Activated naive CD8-positive, alpha-beta T cell treated with anti-CD3 and anti-CD28 coated beads for 36 hours (primary cell): ENCODE data around the gene ZNF804A. TPM values are rescaled to one million over a fixed set of nuclear protein-coding genes. Genes with fewer than 3 reads are reported as not detected.
"Not testable (repeated sequence)": the region's sequence is repeated elsewhere in the genome, so short reads cannot be mapped to it uniquely, and the experiment has no call there.

Experiments
- DNase-seq: peaks from one replicate; pipeline ENCODE4 v3.0.0; 2021
- H3K27ac Mint-ChIP-seq: one replicate; pipeline ENCODE4 v1.8.0; 2022; ENCODE audit warnings: mild to moderate bottlenecking, moderate library complexity, mixed read lengths
- H3K27me3 Mint-ChIP-seq: one replicate; pipeline ENCODE4 v1.8.0; 2022; ENCODE audit warnings: mild to moderate bottlenecking, mixed read lengths
- H3K36me3 Mint-ChIP-seq: one replicate; pipeline ENCODE4 v1.8.0; 2021; ENCODE audit warnings: mild to moderate bottlenecking, mixed read lengths
- H3K4me1 Mint-ChIP-seq: one replicate; pipeline ENCODE4 v1.8.0; 2021; ENCODE audit warnings: mixed read lengths
- H3K4me3 Mint-ChIP-seq: one replicate; pipeline ENCODE4 v1.8.0; 2022; ENCODE audit warnings: mild to moderate bottlenecking, moderate library complexity, mixed read lengths
- H3K9me3 Mint-ChIP-seq: one replicate; pipeline ENCODE4 v1.8.0; 2022; ENCODE audit warnings: mixed read lengths
- total RNA-seq, 2 experiments: library from RNA; stranded (reverse); gene quantifications; one replicate each; pipeline ENCODE4 v1.2.3, GENCODE V29; 2021

ZNF804A gene
- total RNA-seq, 2 experiments from 2014 or later, result not detected

DNA sequence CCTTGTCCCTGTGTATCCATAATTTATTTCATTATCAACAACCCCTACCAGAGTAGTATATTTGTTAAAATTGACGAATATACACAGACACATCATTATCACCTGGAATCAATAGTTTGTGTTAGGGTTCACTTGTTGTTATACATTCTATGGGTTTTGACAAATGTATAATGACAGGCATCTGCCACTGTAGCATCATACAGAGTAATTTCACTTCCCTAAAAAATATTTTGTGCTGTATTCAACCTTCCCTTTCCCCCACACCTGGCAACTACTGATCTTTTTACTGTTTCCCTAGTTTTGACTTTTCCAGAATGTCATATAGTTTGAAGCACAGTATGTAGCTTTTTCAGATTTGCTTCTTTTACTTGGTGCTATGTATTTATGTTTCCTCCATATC lies 132.0 kb downstream of the ZNF804A start:
- H3K27me3 Mint-ChIP-seq, result no peaks in the 10 kb centered on the region
- H3K4me3 Mint-ChIP-seq, result no peak overlapping the region
- no peaks in the 10 kb centered on the region for H3K4me1 Mint-ChIP-seq
- H3K9me3 Mint-ChIP-seq, result peaks cover 1% of the 10 kb centered on the region
- H3K36me3 Mint-ChIP-seq, result no peaks in the 10 kb centered on the region
- DNase-seq, result no peak
- no peak overlapping the region for H3K27ac Mint-ChIP-seq

DNA sequence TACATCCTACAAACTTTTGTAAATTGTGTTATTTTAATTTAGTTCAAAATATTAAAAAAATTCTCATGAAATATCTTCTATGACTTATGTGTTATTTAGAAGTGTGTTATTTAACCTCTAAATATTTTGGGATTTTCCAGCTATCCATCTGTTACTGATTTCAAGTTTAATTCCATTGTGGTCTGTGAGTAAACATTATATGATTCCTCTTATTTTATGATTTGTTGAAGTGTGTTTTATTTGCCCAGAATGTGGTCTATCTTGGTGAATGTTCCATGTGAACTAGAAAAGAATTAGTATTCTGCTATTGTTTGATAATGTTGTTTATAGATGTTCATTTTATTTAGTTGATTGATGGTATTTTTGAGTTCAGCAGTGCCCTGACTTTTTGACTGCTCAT lies 136.0 kb downstream of the ZNF804A start:
- no peak overlapping the region for H3K27ac Mint-ChIP-seq
- no peaks in the 10 kb centered on the region for H3K27me3 Mint-ChIP-seq
- no peak overlapping the region for H3K4me3 Mint-ChIP-seq
- H3K4me1 Mint-ChIP-seq, result no peaks in the 10 kb centered on the region
- DNase-seq, result no peak
- H3K36me3 Mint-ChIP-seq, result no peaks in the 10 kb centered on the region
- H3K9me3 Mint-ChIP-seq, result peaks cover 1% of the 10 kb centered on the region

DNA sequence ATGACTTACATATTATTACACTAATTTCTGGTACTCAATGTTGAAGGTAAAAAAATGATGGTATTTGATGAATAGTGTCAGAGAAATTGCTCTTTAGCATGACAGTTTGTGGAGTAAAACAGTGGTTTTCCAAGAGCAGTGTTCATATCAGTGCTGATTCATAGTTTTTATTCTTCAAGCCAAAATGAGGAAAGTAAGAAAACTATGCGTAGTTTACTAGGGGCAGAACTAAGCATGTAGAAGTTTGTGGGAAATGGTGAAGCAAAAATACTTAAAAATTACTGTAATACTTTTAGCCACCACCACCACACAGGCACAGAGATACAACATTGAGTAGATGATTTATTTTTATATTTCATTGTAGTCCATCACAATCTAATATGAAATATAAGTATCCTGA lies 137.3 kb downstream of the ZNF804A start:
- Mint-ChIP-seq H3K36me3 (no peaks in the 10 kb centered on the region), H3K27me3 (no peaks in the 10 kb centered on the region), H3K4me1 (no peaks in the 10 kb centered on the region)

DNA sequence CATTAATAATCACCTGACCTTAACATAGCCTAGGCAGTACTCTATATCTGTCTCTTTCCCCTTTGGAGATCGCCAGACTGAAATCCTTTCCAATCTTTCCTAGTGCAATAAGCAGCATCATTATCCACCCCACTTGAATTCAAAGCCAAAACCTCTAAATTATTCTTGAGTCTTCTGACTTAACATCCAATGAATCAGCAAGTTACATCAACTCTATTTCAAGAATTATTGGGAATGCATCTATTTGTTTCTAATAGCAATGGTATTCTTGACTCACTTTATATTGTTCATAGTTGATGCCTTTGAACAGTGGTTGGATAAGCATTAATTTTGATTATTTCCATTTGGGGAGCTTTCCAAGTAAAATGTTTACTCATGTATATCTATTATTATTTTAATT lies 144.8 kb downstream of the ZNF804A start:
- no peaks in the 10 kb centered on the region for H3K36me3 Mint-ChIP-seq
- H3K9me3 Mint-ChIP-seq, result peaks cover 1% of the 10 kb centered on the region
- H3K4me3 Mint-ChIP-seq, result no peak overlapping the region
- H3K4me1 Mint-ChIP-seq, result no peaks in the 10 kb centered on the region
- no peak for DNase-seq
- no peak overlapping the region for H3K27ac Mint-ChIP-seq
- H3K27me3 Mint-ChIP-seq, result no peaks in the 10 kb centered on the region

More for the DNA sequence above, 137.3 kb downstream of the ZNF804A start:
- Mint-ChIP-seq H3K9me3 (peaks cover 1% of the 10 kb centered on the region), H3K27ac (no peak overlapping the region), H3K4me3 (no peak overlapping the region)
- DNase-seq, result no peak

DNA sequence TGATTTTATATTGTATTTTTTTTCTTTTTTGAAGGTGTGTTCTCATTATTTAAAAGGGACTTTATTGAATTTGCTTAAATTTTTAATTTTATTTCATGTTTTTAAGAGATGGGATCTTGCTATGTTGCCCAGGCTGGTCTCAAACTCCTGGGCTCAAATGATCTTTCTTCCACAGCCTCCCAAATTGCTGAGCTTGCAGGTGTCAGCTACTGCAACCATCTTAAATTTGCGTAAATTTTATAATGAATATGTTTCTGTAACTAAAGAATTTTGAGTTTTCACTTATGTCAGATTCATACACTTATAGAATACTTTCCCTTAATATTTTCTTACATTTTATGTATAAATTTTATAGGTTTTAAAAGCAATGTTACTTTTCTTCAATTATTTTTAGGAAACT lies 157.8 kb downstream of the ZNF804A start:
- Mint-ChIP-seq H3K4me3 (no peak overlapping the region), H3K36me3 (no peaks in the 10 kb centered on the region), H3K4me1 (no peaks in the 10 kb centered on the region), H3K27ac (no peak overlapping the region), H3K27me3 (no peaks in the 10 kb centered on the region), H3K9me3 (peaks cover 5% of the 10 kb centered on the region)
- no peak for DNase-seq

DNA sequence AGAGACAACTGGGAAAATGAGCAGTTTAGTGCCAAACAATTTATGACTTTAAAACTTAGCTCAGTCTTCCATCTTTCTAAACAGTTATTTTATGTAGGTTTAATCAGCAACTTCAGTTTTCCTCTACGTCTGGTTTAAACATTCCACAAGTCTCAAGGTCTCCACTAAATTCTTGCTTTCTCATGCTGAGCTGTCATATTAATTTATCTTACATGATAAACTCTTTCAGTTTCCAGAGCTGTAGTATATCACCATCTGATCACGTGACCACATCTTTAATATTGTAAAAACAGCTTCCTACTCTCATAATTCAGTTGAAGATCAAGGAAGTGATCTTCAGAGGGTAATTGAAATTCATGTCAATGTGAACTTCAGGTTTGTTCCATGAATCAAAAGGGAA lies 158.6 kb downstream of the ZNF804A start:
- Mint-ChIP-seq H3K4me1 (no peaks in the 10 kb centered on the region), H3K36me3 (no peaks in the 10 kb centered on the region), H3K4me3 (no peak overlapping the region), H3K27ac (no peak overlapping the region), H3K27me3 (no peaks in the 10 kb centered on the region), H3K9me3 (peaks cover 5% of the 10 kb centered on the region)
- DNase-seq, result no peak

DNA sequence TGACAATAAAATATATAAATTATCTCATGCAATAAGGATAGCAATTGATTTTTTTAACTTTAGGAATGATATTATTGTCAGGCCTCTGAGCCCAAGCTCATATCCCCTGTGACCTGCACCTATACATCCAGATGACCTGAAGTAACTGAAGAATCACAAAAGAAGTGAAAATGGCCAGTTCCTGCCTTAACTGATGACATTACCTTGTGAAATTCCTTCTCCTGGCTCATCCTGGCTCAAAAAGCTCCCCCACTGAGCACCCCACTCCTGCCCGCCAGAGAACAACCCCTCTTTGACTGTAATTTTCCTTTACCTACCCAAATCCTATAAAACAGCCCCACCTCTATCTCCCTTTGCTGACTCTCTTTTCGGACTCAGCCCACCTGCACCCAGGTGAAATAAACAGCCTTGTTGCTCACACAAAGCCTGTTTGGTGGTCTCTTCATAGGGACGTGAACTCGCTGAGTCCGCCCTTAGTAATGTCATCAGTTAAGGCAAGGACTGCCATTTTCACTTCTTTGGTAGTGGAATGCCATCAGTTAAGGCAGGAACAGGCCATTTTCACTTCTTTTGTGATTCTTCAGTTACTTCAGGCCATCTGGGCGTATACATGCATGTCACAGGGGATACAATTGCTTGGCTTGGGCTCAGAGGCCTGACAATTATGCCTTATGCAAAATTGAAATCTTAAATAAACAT lies 161.4 kb downstream of the ZNF804A start:
- not testable (repeated sequence) for H3K4me3 Mint-ChIP-seq, H3K36me3 Mint-ChIP-seq

DNA sequence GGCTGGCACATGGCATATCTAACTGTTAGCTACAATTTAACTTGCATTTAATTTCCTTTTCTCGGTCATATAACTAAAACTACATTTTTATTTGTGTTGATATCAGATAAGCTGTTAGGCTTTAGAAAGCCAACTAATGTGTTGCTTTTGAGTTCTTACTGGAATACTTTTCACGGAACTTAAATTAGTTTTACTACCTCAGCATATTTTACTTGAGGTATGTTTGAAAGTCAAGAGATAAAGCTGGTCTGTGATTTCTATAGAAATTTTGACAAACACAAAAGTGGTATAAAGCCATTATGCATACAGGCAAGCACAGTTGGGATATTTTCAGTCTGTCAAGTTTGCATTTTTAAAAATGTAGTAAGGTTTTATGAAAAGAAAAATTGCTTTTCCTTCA lies 162.6 kb downstream of the ZNF804A start:
- DNase-seq, result no peak
- Mint-ChIP-seq H3K4me1 (no peaks in the 10 kb centered on the region), H3K36me3 (no peaks in the 10 kb centered on the region), H3K9me3 (peaks cover 5% of the 10 kb centered on the region), H3K27ac (no peak overlapping the region), H3K27me3 (no peaks in the 10 kb centered on the region), H3K4me3 (no peak overlapping the region)

More for the DNA sequence above, 161.4 kb downstream of the ZNF804A start:
- H3K27ac Mint-ChIP-seq, H3K9me3 Mint-ChIP-seq, DNase-seq, H3K27me3 Mint-ChIP-seq, H3K4me1 Mint-ChIP-seq: not testable (repeated sequence)

DNA sequence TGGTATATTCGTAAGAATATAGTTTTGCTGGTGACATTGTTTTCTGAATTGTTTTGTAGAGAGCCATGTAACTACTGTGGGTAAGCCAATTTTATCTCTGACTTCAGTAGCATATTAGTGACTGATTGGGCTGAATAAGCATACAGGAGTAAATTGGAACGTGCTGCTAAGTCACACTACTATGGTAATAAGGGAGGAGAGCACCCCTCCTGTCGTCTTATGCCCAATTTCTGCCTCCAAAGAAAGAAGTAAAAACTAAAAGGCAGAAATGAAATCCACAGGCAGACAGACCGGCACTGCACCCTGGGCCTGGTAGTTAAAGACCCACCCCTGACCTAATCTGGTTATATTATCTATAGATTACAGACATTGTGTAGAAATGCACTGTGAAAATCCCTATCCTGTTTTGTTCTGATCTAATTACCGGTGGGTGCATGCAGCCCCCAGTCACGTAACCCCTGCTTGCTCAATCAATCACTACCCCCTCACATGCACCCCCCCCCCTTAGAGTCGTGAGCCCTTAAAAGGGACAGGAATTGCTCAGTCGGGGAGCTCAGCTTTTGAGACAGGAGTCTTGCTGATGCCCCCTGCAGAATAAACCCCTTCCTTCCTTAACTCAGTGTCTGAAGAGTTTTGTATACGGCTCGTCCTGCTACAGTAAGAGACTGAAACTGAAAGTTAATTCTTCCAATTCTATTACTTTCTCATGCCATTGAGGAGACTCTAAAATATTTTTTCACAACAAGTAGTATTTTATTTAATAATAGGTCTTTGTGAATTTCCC lies 167.0 kb downstream of the ZNF804A start:
- H3K27ac Mint-ChIP-seq, result no peak overlapping the region
- H3K4me1 Mint-ChIP-seq, result no peaks in the 10 kb centered on the region
- H3K9me3 Mint-ChIP-seq, result no peaks in the 10 kb centered on the region
- no peaks in the 10 kb centered on the region for H3K36me3 Mint-ChIP-seq
- no peaks in the 10 kb centered on the region for H3K27me3 Mint-ChIP-seq
- DNase-seq, result no peak
- no peak overlapping the region for H3K4me3 Mint-ChIP-seq

DNA sequence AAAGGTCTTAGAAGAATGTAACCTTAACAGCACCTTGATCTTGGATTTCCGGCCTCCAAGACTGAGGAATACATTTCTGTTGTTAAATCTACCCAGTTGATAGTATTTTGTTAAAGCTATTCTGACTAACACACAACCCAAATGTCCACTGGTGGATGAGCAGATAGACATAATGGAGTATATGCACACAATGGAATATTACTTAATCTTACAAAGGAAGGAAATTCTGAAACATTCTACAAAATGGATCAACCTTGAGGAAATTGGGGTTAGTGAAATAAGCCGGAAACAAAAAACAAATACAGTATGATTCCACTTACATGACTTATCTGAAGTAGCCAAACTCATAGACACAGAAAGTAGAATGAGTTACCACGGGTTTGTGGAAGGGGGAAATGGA lies 168.7 kb downstream of the ZNF804A start:
- no peak for DNase-seq
- H3K27me3 Mint-ChIP-seq, result no peaks in the 10 kb centered on the region
- H3K4me1 Mint-ChIP-seq, result no peaks in the 10 kb centered on the region
- no peak overlapping the region for H3K4me3 Mint-ChIP-seq
- no peaks in the 10 kb centered on the region for H3K36me3 Mint-ChIP-seq
- no peaks in the 10 kb centered on the region for H3K9me3 Mint-ChIP-seq
- H3K27ac Mint-ChIP-seq, result no peak overlapping the region

DNA sequence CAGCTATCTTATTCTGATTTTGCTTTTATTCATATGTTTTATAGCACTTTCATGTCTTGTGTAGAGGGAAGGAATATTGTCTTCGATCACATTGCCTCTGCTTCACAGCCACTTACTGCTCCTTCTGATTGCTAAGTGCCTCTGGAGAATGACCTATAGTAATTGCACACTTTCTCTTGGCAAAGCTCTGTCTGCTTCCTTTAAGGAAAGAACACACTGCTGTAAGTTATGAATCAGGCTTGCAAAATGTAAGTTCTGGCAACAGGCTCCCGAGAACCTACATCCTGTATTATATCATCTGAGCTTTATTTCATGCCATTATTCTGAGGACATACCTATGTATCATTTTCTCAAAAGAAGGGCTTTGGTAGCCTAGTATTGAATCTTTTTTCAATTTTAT lies 170.7 kb downstream of the ZNF804A start:
- H3K9me3 Mint-ChIP-seq, result no peaks in the 10 kb centered on the region
- H3K36me3 Mint-ChIP-seq, result no peaks in the 10 kb centered on the region
- DNase-seq, result no peak
- no peak overlapping the region for H3K27ac Mint-ChIP-seq
- no peaks in the 10 kb centered on the region for H3K27me3 Mint-ChIP-seq
- H3K4me1 Mint-ChIP-seq, result no peaks in the 10 kb centered on the region
- no peak overlapping the region for H3K4me3 Mint-ChIP-seq

DNA sequence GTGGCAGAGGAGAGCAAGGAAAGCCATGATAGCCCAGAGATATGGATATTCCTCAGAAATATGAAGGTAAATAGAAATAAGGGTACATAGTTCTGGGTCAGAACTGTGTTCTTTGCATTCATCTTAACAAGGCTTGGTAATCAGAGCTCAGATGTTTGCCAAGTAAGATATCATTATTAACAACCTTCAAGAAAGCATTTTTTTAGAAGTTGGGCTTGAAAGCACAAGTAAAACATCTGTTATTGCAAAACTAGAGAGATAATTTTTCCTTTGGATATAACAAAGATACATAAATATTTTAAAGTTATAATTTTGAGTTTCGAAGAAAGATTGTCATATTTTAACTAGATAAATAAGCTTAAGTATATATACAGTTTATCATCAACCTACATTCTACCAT lies 171.4 kb downstream of the ZNF804A start:
- no peak overlapping the region for H3K4me3 Mint-ChIP-seq
- no peaks in the 10 kb centered on the region for H3K4me1 Mint-ChIP-seq
- H3K9me3 Mint-ChIP-seq, result no peaks in the 10 kb centered on the region
- H3K27ac Mint-ChIP-seq, result no peak overlapping the region
- no peaks in the 10 kb centered on the region for H3K27me3 Mint-ChIP-seq
- DNase-seq, result no peak
- H3K36me3 Mint-ChIP-seq, result no peaks in the 10 kb centered on the region

DNA sequence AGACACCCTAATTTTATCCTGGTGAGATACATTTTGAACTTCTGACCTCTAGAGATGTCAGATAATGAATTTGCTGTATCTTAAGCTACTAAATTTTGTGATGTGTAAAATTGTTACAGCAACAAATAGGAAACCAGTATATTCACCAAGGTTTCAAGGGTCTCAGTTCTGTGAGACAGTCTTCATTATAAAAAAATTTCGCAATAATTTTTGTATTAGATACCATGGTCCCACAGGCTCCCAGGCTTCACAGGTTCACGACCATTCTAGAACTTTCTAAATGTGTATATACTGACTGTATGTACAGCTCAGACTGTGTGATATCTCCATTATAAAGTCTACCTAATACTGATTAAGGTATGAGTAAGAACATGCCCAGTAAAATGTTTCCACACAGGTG lies 181.4 kb downstream of the ZNF804A start:
- DNase-seq, result no peak
- H3K27me3 Mint-ChIP-seq, result no peaks in the 10 kb centered on the region
- H3K4me1 Mint-ChIP-seq, result no peaks in the 10 kb centered on the region
- no peak overlapping the region for H3K4me3 Mint-ChIP-seq
- H3K9me3 Mint-ChIP-seq, result peaks cover 3% of the 10 kb centered on the region
- no peaks in the 10 kb centered on the region for H3K36me3 Mint-ChIP-seq
- H3K27ac Mint-ChIP-seq, result no peak overlapping the region

DNA sequence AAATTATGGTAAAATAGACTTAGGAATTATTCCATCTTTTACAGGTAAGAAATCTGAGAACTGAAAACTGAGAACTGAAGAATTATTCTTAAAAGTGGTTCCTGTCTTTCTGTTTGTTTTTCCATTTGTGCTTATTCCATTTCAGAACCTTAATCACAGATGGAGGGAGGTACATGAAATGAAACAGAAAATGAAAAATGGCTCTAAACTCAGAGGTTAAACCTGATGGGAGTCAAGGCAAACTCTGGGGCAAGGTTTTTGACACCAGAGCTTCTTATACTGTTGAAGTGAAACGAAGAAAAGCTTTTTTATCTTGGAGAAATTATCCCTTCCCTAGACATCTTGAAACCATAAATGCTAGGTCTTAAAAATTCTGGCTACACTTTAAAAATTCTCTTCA lies 182.1 kb downstream of the ZNF804A start:
- H3K4me3 Mint-ChIP-seq, result no peak overlapping the region
- no peaks in the 10 kb centered on the region for H3K4me1 Mint-ChIP-seq
- no peaks in the 10 kb centered on the region for H3K27me3 Mint-ChIP-seq
- no peak overlapping the region for H3K27ac Mint-ChIP-seq
- H3K36me3 Mint-ChIP-seq, result no peaks in the 10 kb centered on the region
- H3K9me3 Mint-ChIP-seq, result peaks cover 3% of the 10 kb centered on the region
- no peak for DNase-seq

DNA sequence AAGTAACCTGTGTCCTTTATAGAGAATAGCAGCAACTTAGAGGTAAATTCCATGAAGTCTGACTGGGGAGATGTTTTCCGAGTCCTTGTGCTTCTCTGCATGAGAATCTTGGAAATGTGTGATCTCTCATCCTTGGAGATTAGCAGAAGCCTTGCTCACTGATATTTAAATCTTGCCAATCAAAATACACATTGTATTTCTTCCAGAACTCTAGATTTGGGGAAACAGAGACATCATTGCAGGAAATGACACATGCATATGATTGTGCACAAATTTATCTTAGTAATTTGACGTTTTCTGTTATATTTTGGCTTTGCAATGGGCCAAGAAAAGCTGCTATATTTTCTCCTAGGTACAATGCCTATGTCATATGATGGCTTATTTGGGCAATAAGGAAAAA lies 182.6 kb downstream of the ZNF804A start:
- no peak for DNase-seq
- Mint-ChIP-seq H3K9me3 (peaks cover 3% of the 10 kb centered on the region), H3K4me1 (no peaks in the 10 kb centered on the region), H3K27ac (no peak overlapping the region), H3K27me3 (no peaks in the 10 kb centered on the region), H3K4me3 (no peak overlapping the region), H3K36me3 (no peaks in the 10 kb centered on the region)

DNA sequence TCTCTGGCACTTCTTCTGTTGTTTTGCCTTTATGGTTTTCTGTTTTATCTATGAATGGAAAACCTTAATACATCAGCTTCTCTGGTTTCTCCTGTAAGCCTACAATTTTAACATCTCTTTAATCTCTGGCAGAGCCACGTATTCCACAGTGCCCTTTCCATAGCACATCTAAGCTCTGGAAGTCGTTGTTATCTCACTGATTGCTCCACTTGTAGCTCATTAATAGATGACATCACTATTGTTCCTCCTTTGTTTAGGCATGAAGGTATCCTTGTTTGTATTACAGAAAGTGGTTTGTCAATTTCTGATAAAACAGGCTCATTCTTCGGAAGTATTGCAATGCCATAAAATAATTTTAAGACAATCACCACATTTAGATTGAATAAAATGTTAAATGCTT lies 185.2 kb downstream of the ZNF804A start:
- Mint-ChIP-seq H3K36me3 (no peaks in the 10 kb centered on the region), H3K27ac (no peak overlapping the region), H3K4me3 (no peak overlapping the region), H3K9me3 (peaks cover 3% of the 10 kb centered on the region), H3K4me1 (no peaks in the 10 kb centered on the region), H3K27me3 (no peaks in the 10 kb centered on the region)
- no peak for DNase-seq
